Frontal cortex (tissue), 4 donors: ENCODE data around the gene GPR183. TPM values are rescaled to one million over a fixed set of nuclear protein-coding genes. Genes with fewer than 3 reads are reported as not detected.
"Not testable (repeated sequence)": the region's sequence is repeated elsewhere in the genome, so short reads cannot be mapped to it uniquely, and the experiment has no call there.

Experiments used
- DNase-seq, 2 donors: peaks; one replicate each; pipeline ENCODE4 v3.0.0; 2012; ENCODE audit warnings: low spot score in 2 of 2
- FAIRE-seq: peaks from 2 replicates; lab custom pipeline; 2012; peaks lifted over from hg19 to GRCh38; lab: Jason Lieb, UNC
- small RNA-seq: library from RNA; depleted of rRNA; stranded (forward); fragments of <200 nt; gene quantifications from one replicate; pipeline ENCODE3, GENCODE V24; 2014
- total RNA-seq: library from RNA; depleted of rRNA; stranded (reverse); fragments of >200 nt; gene quantifications from one replicate; pipeline ENCODE4 v1.2.3, GENCODE V29; 2014
- donor health status: control.
- donor health status: control.
- donor health status: control.

The GPR183 gene
- total RNA-seq, 1 donor from 2014 or later, result 0.82 TPM

GRCh38 chr13:99256283-99256682 is 50.9 kb downstream of the GPR183 start:
- FAIRE-seq (no peak), DNase-seq (no peak)

GRCh38 chr13:99255271-99255670 is 51.9 kb downstream of the GPR183 start:
- DNase-seq, result no peak
- FAIRE-seq, result no peak

- FAIRE-seq (no peak), DNase-seq (no peak)
Observed at GRCh38 chr13:99254830-99255229, 52.4 kb downstream of the GPR183 start.

- FAIRE-seq (no peak), DNase-seq (no peak)
Observed at GRCh38 chr13:99251921-99252320, 55.3 kb downstream of the GPR183 start.

GRCh38 chr13:99250982-99251825 is 56.0 kb downstream of the GPR183 start:
- FAIRE-seq (no peak), DNase-seq (no peak)

- not testable (repeated sequence) for DNase-seq, FAIRE-seq
Observed at GRCh38 chr13:99249606-99250005, 57.6 kb downstream of the GPR183 start.

GRCh38 chr13:99249178-99249577 is 58.0 kb downstream of the GPR183 start:
- DNase-seq, FAIRE-seq: not testable (repeated sequence)

- DNase-seq (no peak), FAIRE-seq (no peak)
Observed at GRCh38 chr13:99246100-99246499, 61.1 kb downstream of the GPR183 start.

Small RNA genes within 50 kb of the gene (small RNA-seq; reads per million reads assigned to genes)
- gene MIR623, result not detected

Other genes with a start within 250 kb of the GPR183 start
- gene UBAC2, start 106.5 kb downstream of the GPR183 start, total RNA-seq, result 42.4 TPM
- gene GPR18, start 49.0 kb downstream of the GPR183 start, total RNA-seq, result not detected
- gene TM9SF2, start 194.1 kb upstream of the GPR183 start, total RNA-seq, result 141 TPM